ENCODE measurements around the gene MIOX. TPM values are rescaled to one million over a fixed set of nuclear protein-coding genes. Genes with fewer than 3 reads are reported as not detected.

The MIOX gene
- total RNA-seq, 2 experiments from 2014 or later, result 0.23 TPM; not detected in 1

- DNase-seq, result no peak
- no peaks in the 10 kb centered on the region for H3K9me3 Mint-ChIP-seq
- peaks cover 75% of the 10 kb centered on the region for H3K4me1 Mint-ChIP-seq
- H3K4me3 Mint-ChIP-seq, result peak overlapping the region; percentile 67
- H3K36me3 Mint-ChIP-seq (ENCODE audit: low read depth), result peaks cover 41% of the 10 kb centered on the region
- H3K27me3 Mint-ChIP-seq, result no peaks in the 10 kb centered on the region
- CTCF ChIA-PET, result interaction anchor here (0.7 to 2.5 kb wide), 10 partner anchors 9 to 195 kb away, joined by 3 to 10 read pairs (median 3); partner anchors contain the start of genes SCO2 and SYCE3
- POLR2A ChIA-PET, result interaction anchor here (0.9 to 1.2 kb wide), 4 partner anchors 38 to 151 kb away, joined by 3 to 5 read pairs (median 4); partner anchors contain the start of gene SCO2
- H3K27ac Mint-ChIP-seq, result peak overlapping the region; percentile 97
Observed at GRCh38 chr22:50470491-50470890, 16.2 kb upstream of the MIOX start.

- Mint-ChIP-seq H3K4me1 (peaks cover 76% of the 10 kb centered on the region), H3K27me3 (no peaks in the 10 kb centered on the region), H3K9me3 (no peaks in the 10 kb centered on the region), H3K4me3 (peak overlapping the region; percentile 67), H3K36me3 (ENCODE audit: low read depth) (peaks cover 37% of the 10 kb centered on the region), H3K27ac (peak overlapping the region; percentile 97)
- ChIA-PET CTCF (interaction anchor here (0.8 to 1.5 kb wide), 4 partner anchors 21 to 196 kb away, joined by 3 to 4 read pairs (median 3); partner anchors contain the start of gene SCO2), POLR2A (no interaction called here)
- DNase-seq, result no peak
Observed at GRCh38 chr22:50471197-50471847, 15.3 kb upstream of the MIOX start.

DNA sequence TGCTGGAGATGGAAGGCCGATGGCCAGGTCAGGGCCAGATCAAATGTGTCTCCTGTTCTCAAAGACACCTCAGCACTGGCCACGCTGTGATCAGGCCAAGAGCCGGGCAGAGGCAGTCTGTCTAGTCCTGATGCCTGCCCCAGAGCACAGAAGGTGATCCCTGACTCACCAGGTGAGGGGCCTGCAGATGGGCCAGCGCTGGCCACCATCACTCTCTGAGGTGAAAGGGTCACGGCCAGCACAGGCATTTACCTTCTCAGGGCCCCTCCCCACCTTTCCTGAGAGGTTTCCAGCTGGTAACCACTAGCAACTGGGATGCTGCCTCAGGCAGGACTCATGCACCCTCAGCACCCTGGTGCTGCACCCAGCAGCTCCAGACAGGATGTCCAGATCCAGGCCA, 14.7 kb upstream of the MIOX start:
- CTCF ChIA-PET, result interaction anchor here (1.6 to 2.4 kb wide), 2 partner anchors 27 to 73 kb away, joined by 4 to 13 read pairs; partner anchors contain the start of gene KLHDC7B
- peak overlapping the region; percentile 97 for H3K27ac Mint-ChIP-seq
- H3K27me3 Mint-ChIP-seq, result no peaks in the 10 kb centered on the region
- H3K36me3 Mint-ChIP-seq (ENCODE audit: low read depth), result peaks cover 30% of the 10 kb centered on the region
- H3K9me3 Mint-ChIP-seq, result no peaks in the 10 kb centered on the region
- DNase-seq, result no peak
- H3K4me1 Mint-ChIP-seq, result peaks cover 77% of the 10 kb centered on the region
- POLR2A ChIA-PET, result no interaction called here
- peak overlapping the region; percentile 28 for H3K4me3 Mint-ChIP-seq

DNA sequence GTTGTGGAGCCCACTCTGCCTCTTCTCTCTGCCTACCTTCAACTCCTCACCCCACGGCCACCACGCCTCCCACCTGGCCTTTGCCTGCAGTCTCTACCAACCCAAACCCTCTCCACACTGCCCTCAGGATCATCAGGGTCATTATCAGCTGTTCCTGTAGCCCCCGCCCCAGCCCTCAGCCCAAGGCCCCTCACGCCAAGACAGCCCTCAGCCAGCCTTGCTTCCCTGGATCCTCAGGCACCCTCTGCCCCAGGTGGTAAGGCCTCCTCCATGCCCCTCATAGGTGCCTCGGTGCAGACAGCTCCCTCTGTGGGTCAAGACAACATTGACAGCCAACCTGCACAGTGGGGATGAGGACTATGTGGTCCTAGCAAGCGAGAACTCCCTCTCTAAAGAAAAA, 13.6 kb upstream of the MIOX start:
- peak overlapping the region; percentile 88 for H3K27ac Mint-ChIP-seq
- DNase-seq, result peak; percentile 62
- H3K4me1 Mint-ChIP-seq, result peaks cover 70% of the 10 kb centered on the region
- ChIA-PET CTCF (interaction anchor here (0.7 to 2.4 kb wide), 7 partner anchors 15 to 148 kb away, joined by 3 to 13 read pairs (median 4); partner anchors contain the start of genes KLHDC7B and SCO2), POLR2A (no interaction called here)
- H3K9me3 Mint-ChIP-seq, result no peaks in the 10 kb centered on the region
- no peaks in the 10 kb centered on the region for H3K27me3 Mint-ChIP-seq
- H3K36me3 Mint-ChIP-seq (ENCODE audit: low read depth), result peaks cover 21% of the 10 kb centered on the region
- peak overlapping the region; percentile 89 for H3K4me3 Mint-ChIP-seq

- peak overlapping the region; percentile 88 for H3K27ac Mint-ChIP-seq
- H3K27me3 Mint-ChIP-seq, result no peaks in the 10 kb centered on the region
- ChIA-PET POLR2A (no interaction called here), CTCF (interaction anchor here (1.0 to 2.4 kb wide), 8 partner anchors 16 to 147 kb away, joined by 3 to 13 read pairs (median 4); partner anchors contain the start of genes KLHDC7B and SCO2)
- peak overlapping the region; percentile 89 for H3K4me3 Mint-ChIP-seq
- no peaks in the 10 kb centered on the region for H3K9me3 Mint-ChIP-seq
- peaks cover 16% of the 10 kb centered on the region for H3K36me3 Mint-ChIP-seq (ENCODE audit: low read depth)
- DNase-seq, result peak; percentile 29
- H3K4me1 Mint-ChIP-seq, result peaks cover 60% of the 10 kb centered on the region
Observed at GRCh38 chr22:50473855-50474671, 12.6 kb upstream of the MIOX start.

DNA sequence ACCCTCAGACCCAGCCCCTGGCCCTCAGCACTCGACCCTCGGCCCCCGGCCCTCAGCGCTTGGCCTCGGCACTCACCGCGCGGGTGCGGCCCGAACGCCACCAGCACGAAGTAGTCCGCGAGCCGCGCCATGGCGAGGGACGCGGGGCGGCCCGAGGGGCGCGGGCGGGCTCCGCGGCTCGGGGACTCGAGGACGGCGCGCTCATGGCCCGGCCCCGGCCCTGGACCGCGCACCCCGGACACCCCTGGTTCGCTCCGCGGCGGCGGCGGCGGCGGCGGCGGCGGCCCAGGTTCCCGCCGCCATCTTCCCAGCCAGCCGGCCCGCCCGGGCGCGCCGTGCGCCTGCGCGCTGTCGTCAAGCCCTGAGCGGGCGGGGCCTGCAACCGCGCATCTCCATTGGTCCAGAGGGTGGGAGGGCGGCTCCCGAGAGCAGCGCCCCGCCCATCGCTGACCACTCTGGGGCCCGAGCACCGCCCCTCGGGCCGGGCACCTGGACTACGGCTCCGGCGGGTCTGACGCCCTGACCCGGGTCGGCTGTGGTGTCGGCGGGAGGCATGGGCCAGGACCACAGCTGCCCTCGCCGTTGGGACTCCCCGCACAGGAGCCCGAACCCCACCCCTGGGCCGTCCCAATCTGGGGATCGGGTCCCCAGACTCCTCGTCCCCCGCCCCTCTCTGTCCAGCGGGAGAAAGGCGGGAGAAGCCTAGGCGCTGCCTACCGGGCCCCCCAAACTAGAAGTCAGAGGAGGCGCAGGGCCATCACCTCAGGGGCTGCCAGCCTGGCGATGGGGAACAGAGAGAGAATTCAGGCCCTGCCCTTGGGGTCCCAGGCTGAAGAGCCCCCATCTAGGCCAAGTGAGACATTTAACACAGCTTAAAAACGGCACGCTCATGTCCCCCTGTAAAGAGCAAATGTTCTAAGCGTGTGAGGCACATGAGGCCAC, 11.7 kb upstream of the MIOX start, which contains the start of gene SBF1:
TSS of gene SBF1 (minus strand) at position 326 of the 942 bp plus-strand sequence. CDS start at position 131, 195 bp downstream.
- peaks cover 4% of the 10 kb centered on the region for H3K27me3 Mint-ChIP-seq
- peak; percentile 89 for DNase-seq
- ChIA-PET CTCF (interaction anchor here (0.9 to 1.3 kb wide), 2 partner anchors 34 to 145 kb away, joined by 3 to 4 read pairs; no protein-coding TSS in a partner anchor), POLR2A (no interaction called here)
- peak within 1 kb of the TSS; percentile 88 for H3K27ac Mint-ChIP-seq
- H3K36me3 Mint-ChIP-seq (ENCODE audit: low read depth), result peaks cover 16% of the 10 kb centered on the region
- peaks cover 55% of the 10 kb centered on the region for H3K4me1 Mint-ChIP-seq
- no peaks in the 10 kb centered on the region for H3K9me3 Mint-ChIP-seq
- H3K4me3 Mint-ChIP-seq, result peak within 1 kb of the TSS; percentile 89

DNA sequence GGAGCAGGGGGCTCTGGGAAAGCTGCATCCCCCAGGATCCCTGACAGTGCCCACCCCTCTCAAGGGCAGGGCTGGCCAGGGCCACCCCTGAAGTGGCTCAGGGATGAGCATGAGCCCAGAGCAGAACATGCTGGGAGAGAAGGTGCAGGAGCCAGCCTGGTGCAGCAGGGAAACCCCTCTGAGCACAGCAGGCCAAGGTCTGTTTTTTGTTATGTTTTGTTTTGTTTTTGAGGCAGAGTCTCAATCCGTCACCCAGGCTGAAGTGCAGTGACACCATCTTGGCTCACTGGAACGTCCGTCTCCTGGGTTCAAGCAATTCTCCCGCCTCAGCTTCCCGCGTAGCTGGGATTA, 11.0 kb upstream of the MIOX start:
- Mint-ChIP-seq H3K4me3 (peak overlapping the region; percentile 63), H3K27me3 (peaks cover 9% of the 10 kb centered on the region), H3K27ac (peak overlapping the region; percentile 79), H3K9me3 (no peaks in the 10 kb centered on the region), H3K4me1 (peaks cover 51% of the 10 kb centered on the region), H3K36me3 (ENCODE audit: low read depth) (peaks cover 13% of the 10 kb centered on the region)
- POLR2A ChIA-PET, result no interaction called here
- CTCF ChIA-PET, result interaction anchor here (0.9 to 1.3 kb wide), 2 partner anchors 33 to 144 kb away, joined by 3 to 4 read pairs; no protein-coding TSS in a partner anchor
- no peak for DNase-seq

DNA sequence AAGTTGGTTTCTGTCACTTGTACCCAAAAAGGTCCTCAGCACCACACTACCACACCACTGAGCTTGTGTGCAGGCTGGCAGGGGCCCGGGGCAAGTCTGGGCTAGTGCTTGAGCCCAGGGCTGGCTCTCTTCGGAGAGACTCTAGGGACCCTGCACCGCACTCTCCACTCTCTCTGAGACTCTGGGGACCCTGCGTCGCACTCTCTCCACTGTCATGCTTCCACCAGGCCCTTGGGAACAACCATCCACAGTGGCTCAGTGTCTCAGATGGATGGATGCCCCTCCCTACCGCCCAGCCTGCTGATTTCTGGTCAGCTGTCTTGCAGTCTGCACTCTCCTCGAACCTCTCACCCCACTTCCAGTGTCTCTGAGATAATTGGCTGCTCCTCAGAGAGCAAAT, 9.8 kb upstream of the MIOX start:
- POLR2A ChIA-PET, result no interaction called here
- H3K9me3 Mint-ChIP-seq, result no peaks in the 10 kb centered on the region

GRCh38 chr22:50477923-50478322, 8.7 kb upstream of the MIOX start:
- ChIA-PET POLR2A (no interaction called here), CTCF (interaction anchor here (0.7 to 1.7 kb wide), 2 partner anchors 150 to 201 kb away, joined by 3 read pairs; partner anchors contain the start of gene ARSA)
- peak overlapping the region; percentile 46 for H3K27ac Mint-ChIP-seq
- H3K27me3 Mint-ChIP-seq, result peaks cover 12% of the 10 kb centered on the region
- H3K4me1 Mint-ChIP-seq, result peaks cover 28% of the 10 kb centered on the region
- H3K4me3 Mint-ChIP-seq, result no peak overlapping the region
- peaks cover 11% of the 10 kb centered on the region for H3K36me3 Mint-ChIP-seq (ENCODE audit: low read depth)
- no peak for DNase-seq
- no peaks in the 10 kb centered on the region for H3K9me3 Mint-ChIP-seq

More for the DNA sequence above, 9.8 kb upstream of the MIOX start:
- H3K4me3 Mint-ChIP-seq, result peak overlapping the region; percentile 63
- H3K27me3 Mint-ChIP-seq, result peaks cover 12% of the 10 kb centered on the region
- H3K27ac Mint-ChIP-seq, result peak overlapping the region; percentile 38
- CTCF ChIA-PET, result no interaction called here
- peaks cover 12% of the 10 kb centered on the region for H3K36me3 Mint-ChIP-seq (ENCODE audit: low read depth)
- H3K4me1 Mint-ChIP-seq, result peaks cover 39% of the 10 kb centered on the region
- DNase-seq, result no peak

GRCh38 chr22:50479721-50480120, 6.9 kb upstream of the MIOX start:
- ChIA-PET POLR2A (no interaction called here), CTCF (interaction anchor here (1.0 to 1.3 kb wide), 4 partner anchors 9 to 138 kb away, joined by 3 to 4 read pairs (median 3); partner anchors contain the start of genes LMF2 and NCAPH2)
- peaks cover 12% of the 10 kb centered on the region for H3K27me3 Mint-ChIP-seq
- peak overlapping the region; percentile 61 for H3K4me3 Mint-ChIP-seq
- DNase-seq, result no peak
- peak overlapping the region; percentile 28 for H3K27ac Mint-ChIP-seq
- peaks cover 16% of the 10 kb centered on the region for H3K4me1 Mint-ChIP-seq
- H3K36me3 Mint-ChIP-seq (ENCODE audit: low read depth), result no peaks in the 10 kb centered on the region
- no peaks in the 10 kb centered on the region for H3K9me3 Mint-ChIP-seq

DNA sequence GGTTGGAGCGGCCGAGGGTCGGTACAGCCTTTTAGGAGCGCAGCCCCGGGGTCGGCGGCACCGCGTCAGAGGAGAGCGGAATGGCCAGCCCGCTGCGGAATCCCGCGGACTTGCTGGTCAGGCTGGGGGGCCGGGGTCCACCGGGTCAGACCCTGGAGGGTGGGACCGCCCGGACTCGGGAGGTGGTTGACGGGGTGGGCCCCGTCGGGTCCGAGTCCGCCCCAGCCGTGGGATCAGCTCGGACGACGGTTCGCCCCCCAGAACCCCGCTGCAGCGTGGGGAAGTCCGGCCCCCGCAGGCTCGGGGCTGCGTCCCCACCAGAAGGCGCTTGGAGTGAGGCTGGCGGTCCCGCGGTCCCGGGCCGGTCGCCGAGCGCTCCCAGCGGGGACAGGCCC, 5.6 kb upstream of the MIOX start:
- Mint-ChIP-seq H3K4me1 (peaks cover 11% of the 10 kb centered on the region), H3K4me3 (peak overlapping the region; percentile 59)
- POLR2A ChIA-PET, result no interaction called here

More for the DNA sequence above, 5.6 kb upstream of the MIOX start:
- no peak for DNase-seq
- Mint-ChIP-seq H3K27ac (no peak overlapping the region), H3K27me3 (peaks cover 12% of the 10 kb centered on the region), H3K9me3 (no peaks in the 10 kb centered on the region), H3K36me3 (ENCODE audit: low read depth) (no peaks in the 10 kb centered on the region)
- CTCF ChIA-PET, result interaction anchor here (0.7 kb wide), 1 partner anchor 204 kb away, joined by 3 read pairs; no protein-coding TSS in a partner anchor
